ENCODE results near the gene TMEM151B.

TMEM151B gene

GRCh38 chr6:44275271-44275748 is 5.1 kb downstream of the TMEM151B start:
- no peak for DNase-seq (ENCODE audit: low read depth in 1 of 2, low spot score in 1 of 2)
- no peak for TF ChIP-seq JUND (IDR thresholded peaks at IDR 0.05; ENCODE audit: low read depth)
- in situ Hi-C loops (cut with HindIII; ENCODE audit: low pct_unique_long_range_greater_than_20kb, low sequenced_read_pairs), result no loop called here

- in situ Hi-C loops (cut with HindIII; ENCODE audit: low pct_unique_long_range_greater_than_20kb, low sequenced_read_pairs), result no loop called here
- TF ChIP-seq JUND (IDR thresholded peaks at IDR 0.05; ENCODE audit: low read depth), result no peak
- DNase-seq (ENCODE audit: low read depth in 1 of 2, low spot score in 1 of 2), result no peak
These were observed 5.7 kb downstream of the TMEM151B start for GRCh38 chr6:44275749-44276648.

- TF ChIP-seq JUND (IDR thresholded peaks at IDR 0.05; ENCODE audit: low read depth), result no peak
- no peak for DNase-seq (ENCODE audit: low read depth in 1 of 2, low spot score in 1 of 2)
- in situ Hi-C loops (cut with HindIII; ENCODE audit: low pct_unique_long_range_greater_than_20kb, low sequenced_read_pairs), result no loop called here
These were observed 6.7 kb downstream of the TMEM151B start for GRCh38 chr6:44276667-44277640.

- DNase-seq (ENCODE audit: low read depth in 1 of 2, low spot score in 1 of 2), result no peak
- in situ Hi-C loops (cut with HindIII; ENCODE audit: low pct_unique_long_range_greater_than_20kb, low sequenced_read_pairs), result no loop called here
- no peak for TF ChIP-seq JUND (IDR thresholded peaks at IDR 0.05; ENCODE audit: low read depth)
These were observed 7.5 kb downstream of the TMEM151B start for GRCh38 chr6:44277763-44278162.

- TF ChIP-seq JUND (IDR thresholded peaks at IDR 0.05; ENCODE audit: low read depth), result no peak
- in situ Hi-C loops (cut with HindIII; ENCODE audit: low pct_unique_long_range_greater_than_20kb, low sequenced_read_pairs), result no loop called here
- no peak for DNase-seq (ENCODE audit: low read depth in 1 of 2, low spot score in 1 of 2)
These were observed 8.1 kb downstream of the TMEM151B start for GRCh38 chr6:44278315-44278714.

- DNase-seq (ENCODE audit: low read depth in 1 of 2, low spot score in 1 of 2), result no peak
- in situ Hi-C loops (cut with HindIII; ENCODE audit: low pct_unique_long_range_greater_than_20kb, low sequenced_read_pairs), result no loop called here
- TF ChIP-seq JUND (IDR thresholded peaks at IDR 0.05; ENCODE audit: low read depth), result no peak
These were observed 8.8 kb downstream of the TMEM151B start for GRCh38 chr6:44278774-44279697.

GRCh38 chr6:44284121-44284520 is 13.9 kb downstream of the TMEM151B start:
- in situ Hi-C loops (cut with HindIII; ENCODE audit: low pct_unique_long_range_greater_than_20kb, low sequenced_read_pairs), result no loop called here
- no peak for TF ChIP-seq JUND (IDR thresholded peaks at IDR 0.05; ENCODE audit: low read depth)
- DNase-seq (ENCODE audit: low read depth in 1 of 2, low spot score in 1 of 2), result no peak

GRCh38 chr6:44284867-44285266 is 14.6 kb downstream of the TMEM151B start:
- in situ Hi-C loops (cut with HindIII; ENCODE audit: low pct_unique_long_range_greater_than_20kb, low sequenced_read_pairs), result no loop called here
- DNase-seq (ENCODE audit: low read depth in 1 of 2, low spot score in 1 of 2), result no peak
- no peak for TF ChIP-seq JUND (IDR thresholded peaks at IDR 0.05; ENCODE audit: low read depth)

- TF ChIP-seq JUND (IDR thresholded peaks at IDR 0.05; ENCODE audit: low read depth), result no peak
- DNase-seq (ENCODE audit: low read depth in 1 of 2, low spot score in 1 of 2), result peak; percentile 61 to 76
- in situ Hi-C loops (cut with HindIII; ENCODE audit: low pct_unique_long_range_greater_than_20kb, low sequenced_read_pairs), result no loop called here
These were observed 15.5 kb downstream of the TMEM151B start for GRCh38 chr6:44285552-44286284.

GRCh38 chr6:44286285-44286565 is 16.0 kb downstream of the TMEM151B start:
- in situ Hi-C loops (cut with HindIII; ENCODE audit: low pct_unique_long_range_greater_than_20kb, low sequenced_read_pairs), result no loop called here
- DNase-seq (ENCODE audit: low read depth in 1 of 2, low spot score in 1 of 2), result no peak
- TF ChIP-seq JUND (IDR thresholded peaks at IDR 0.05; ENCODE audit: low read depth), result no peak

- in situ Hi-C loops (cut with HindIII; ENCODE audit: low pct_unique_long_range_greater_than_20kb, low sequenced_read_pairs), result no loop called here
- no peak for DNase-seq (ENCODE audit: low read depth in 1 of 2, low spot score in 1 of 2)
- no peak for TF ChIP-seq JUND (IDR thresholded peaks at IDR 0.05; ENCODE audit: low read depth)
These were observed 16.5 kb downstream of the TMEM151B start for GRCh38 chr6:44286747-44287146.

Measured in T47D (cell line).